Measurements from ENCODE around the gene FKBP7.

GRCh38 chr2:178457390-178457886 lies 21.0 kb downstream of the FKBP7 start:
- no peak for TF ChIP-seq CTCF (conservative IDR thresholded peaks at IDR 0.05; ENCODE audit: low read depth, low read length)
- TF ChIP-seq EZH2 (IDR thresholded peaks at IDR 0.05; ENCODE audit: borderline replicate concordance, low read depth, low read length, poor library complexity, severe bottlenecking), result no peak

All from A673 (cell line).